NCI-H1694 treated with DMSO at 0.1 percent for 48 hours (cell line): ENCODE results near the gene DDX42.

ENCODE experiments used
- DNase-seq: peaks from one replicate; lab custom pipeline; 2025; lab: John Stamatoyannopoulos, UW

DDX42 gene

GRCh38 chr17:63823659-63824331, 49.8 kb downstream of the DDX42 start:
- no peak for DNase-seq

- DNase-seq: no peak
These were observed 50.4 kb downstream of the DDX42 start for GRCh38 chr17:63824362-63824761.

GRCh38 chr17:63826468-63827001, 52.6 kb downstream of the DDX42 start:
- no peak for DNase-seq

- peak; percentile 96 for DNase-seq
These were observed 53.2 kb downstream of the DDX42 start, which contains the start of the genes FTSJ3 and PSMC5 for GRCh38 chr17:63827002-63827800. Gene FTSJ3, minus strand, starts transcription at chr17:63827663. Its CDS starts 761 bp downstream, at chr17:63826902. Gene PSMC5, plus strand, starts transcription at chr17:63827431. Its CDS starts 60 bp downstream, at chr17:63827491.

GRCh38 chr17:63827801-63828221, 53.8 kb downstream of the DDX42 start:
- DNase-seq: no peak

- no peak for DNase-seq
These were observed 55.0 kb downstream of the DDX42 start for GRCh38 chr17:63828936-63829335.

- no peak for DNase-seq
These were observed 56.3 kb downstream of the DDX42 start for GRCh38 chr17:63830278-63830677.

GRCh38 chr17:63830904-63831491, 57.0 kb downstream of the DDX42 start:
- no peak for DNase-seq

- no peak for DNase-seq
These were observed 57.5 kb downstream of the DDX42 start for GRCh38 chr17:63831505-63831904.

GRCh38 chr17:63832014-63832413, 58.0 kb downstream of the DDX42 start:
- no peak for DNase-seq

- no peak for DNase-seq
These were observed 58.5 kb downstream of the DDX42 start for GRCh38 chr17:63832455-63832854.

- DNase-seq: no peak
These were observed 59.2 kb downstream of the DDX42 start for GRCh38 chr17:63833026-63833740.

GRCh38 chr17:63833741-63834373, 59.9 kb downstream of the DDX42 start:
- no peak for DNase-seq

GRCh38 chr17:63834431-63835166, 60.6 kb downstream of the DDX42 start:
- DNase-seq: peak; percentile 89

- no peak for DNase-seq
These were observed 61.3 kb downstream of the DDX42 start for GRCh38 chr17:63835167-63835720.

- no peak for DNase-seq
These were observed 62.8 kb downstream of the DDX42 start for GRCh38 chr17:63836811-63837210.

- no peak for DNase-seq
These were observed 63.5 kb downstream of the DDX42 start for GRCh38 chr17:63837480-63837879.

GRCh38 chr17:63837962-63838600, 64.1 kb downstream of the DDX42 start:
- no peak for DNase-seq

- DNase-seq: no peak
These were observed 64.7 kb downstream of the DDX42 start for GRCh38 chr17:63838631-63839171.
